NOMO-1 treated with dmso at 0.1 percent for 144 hours (cell line): Measurements from ENCODE around the gene TGFBR3L.
A peak's percentile ranks its signal among the peaks of the same experiment; 100 is the strongest.

ENCODE experiments used
- DNase-seq: peaks from one replicate; lab custom pipeline; 2025; ENCODE audit not compliant: unreplicated experiment; lab: John Stamatoyannopoulos, UW

TGFBR3L gene

GRCh38 chr19:7903244-7904073, 11.2 kb upstream of the TGFBR3L start, which contains the start of gene MAP2K7:
Gene MAP2K7, plus strand, starts transcription at chr19:7903877. Its CDS starts 68 bp downstream, at chr19:7903945.
- peak; percentile 98 for DNase-seq

GRCh38 chr19:7904074-7905020, 10.3 kb upstream of the TGFBR3L start:
- DNase-seq: no peak

GRCh38 chr19:7905268-7905667, 9.4 kb upstream of the TGFBR3L start:
- no peak for DNase-seq

- DNase-seq: no peak
Observed at GRCh38 chr19:7905859-7906258, 8.8 kb upstream of the TGFBR3L start.

- DNase-seq: no peak
Observed at GRCh38 chr19:7907122-7907521, 7.5 kb upstream of the TGFBR3L start.

- no peak for DNase-seq
Observed at GRCh38 chr19:7907544-7907943, 7.1 kb upstream of the TGFBR3L start.

- DNase-seq: no peak
Observed at GRCh38 chr19:7908078-7908699, 6.4 kb upstream of the TGFBR3L start.

- no peak for DNase-seq
Observed at GRCh38 chr19:7908742-7909461, 5.7 kb upstream of the TGFBR3L start.

GRCh38 chr19:7909471-7910067, 5.1 kb upstream of the TGFBR3L start:
- DNase-seq: no peak

GRCh38 chr19:7910321-7911161, 4.1 kb upstream of the TGFBR3L start:
- DNase-seq: no peak

GRCh38 chr19:7911508-7912143, 3.0 kb upstream of the TGFBR3L start:
- DNase-seq: no peak

GRCh38 chr19:7912144-7912696, 2.4 kb upstream of the TGFBR3L start:
- no peak for DNase-seq

GRCh38 chr19:7912697-7913564, 1.7 kb upstream of the TGFBR3L start:
- DNase-seq: no peak

- DNase-seq: no peak
Observed at GRCh38 chr19:7913652-7914051, 978 bp upstream of the TGFBR3L start.

GRCh38 chr19:7914099-7914498, 531 bp upstream of the TGFBR3L start:
- no peak for DNase-seq

- DNase-seq: no peak
Observed at GRCh38 chr19:7915250-7916102, 846 bp downstream of the TGFBR3L start.
